ENCODE measurements around the gene BRWD1.
A peak's percentile ranks its signal among the peaks of the same experiment; 100 is the strongest.

BRWD1 gene

DNA sequence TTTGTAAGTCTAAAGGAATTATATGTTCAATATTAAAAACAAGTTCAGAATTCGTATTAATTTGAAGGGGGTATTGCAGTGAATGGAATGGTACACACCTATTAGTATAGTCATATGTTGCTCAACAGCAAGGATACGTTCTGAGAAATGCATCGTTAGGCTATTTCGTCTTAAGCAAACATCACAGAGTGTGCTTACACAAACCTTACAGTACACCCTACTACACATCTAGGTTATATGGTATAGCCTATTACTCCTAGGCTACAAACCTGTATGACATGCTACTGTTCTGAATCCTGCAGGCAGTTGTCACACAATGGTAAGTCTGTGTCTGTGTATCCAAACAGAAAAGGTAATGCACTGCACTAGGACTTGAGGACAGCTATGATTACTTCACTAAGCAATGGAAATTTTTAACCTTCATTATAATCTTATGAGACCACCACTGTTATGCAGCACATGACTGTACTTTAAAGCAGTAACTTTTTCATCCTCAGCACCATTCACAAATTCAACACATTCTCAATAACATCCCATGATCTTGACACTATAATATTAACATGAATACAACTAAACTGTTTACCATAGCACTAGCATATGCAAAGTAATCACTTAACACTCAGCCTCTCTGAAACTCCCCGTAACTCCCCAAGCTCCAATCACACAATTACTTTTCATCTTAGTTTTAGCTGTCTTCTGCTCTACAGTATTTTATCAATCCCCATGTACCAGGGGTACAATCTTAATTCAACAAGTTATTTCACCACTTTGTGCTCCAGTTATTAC is 115.8 kb downstream of the BRWD1 start:
- no peak for DNase-seq (ENCODE audit: low read depth in 2 of 2)

DNA sequence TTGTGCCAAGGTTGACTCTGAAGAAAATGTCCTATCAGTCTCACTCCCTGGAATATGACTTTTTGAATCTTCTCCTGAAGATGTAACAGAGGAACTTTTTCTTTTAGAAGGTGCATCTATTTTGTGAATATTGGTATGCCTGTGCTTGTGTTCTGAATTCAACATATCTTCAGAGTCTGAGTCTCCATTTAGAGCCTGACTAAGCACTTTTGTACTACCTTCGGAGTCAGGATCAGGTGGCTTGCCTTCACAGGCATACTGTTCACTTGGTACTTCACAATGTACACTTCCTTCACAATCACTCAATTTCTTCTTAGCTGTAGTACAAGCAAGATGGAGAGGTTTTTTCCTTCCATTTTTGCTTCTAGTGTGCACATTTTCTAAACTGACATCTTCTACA is 116.6 kb downstream of the BRWD1 start:
- no peak for DNase-seq (ENCODE audit: low read depth in 2 of 2)

DNA sequence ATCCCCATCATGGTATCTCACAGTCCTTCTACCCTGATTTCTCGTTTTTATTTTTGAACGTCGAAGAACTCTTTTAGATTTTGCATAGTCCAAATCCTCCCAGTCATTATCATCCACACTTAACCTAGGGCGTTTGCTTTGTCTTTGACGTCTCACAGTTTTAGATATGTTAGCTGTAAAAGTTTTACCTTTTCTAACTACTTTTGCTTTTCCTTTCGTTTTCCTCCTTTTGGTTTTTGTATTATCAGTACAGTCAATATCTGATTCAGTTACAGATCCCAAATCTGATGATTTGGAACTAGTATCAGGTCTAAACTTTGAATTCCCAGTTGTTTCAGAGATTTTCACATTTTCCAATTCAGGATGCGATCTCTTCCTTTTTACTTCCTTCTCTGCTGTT is 117.1 kb downstream of the BRWD1 start:
- DNase-seq (ENCODE audit: low read depth in 2 of 2) = no peak

DNA sequence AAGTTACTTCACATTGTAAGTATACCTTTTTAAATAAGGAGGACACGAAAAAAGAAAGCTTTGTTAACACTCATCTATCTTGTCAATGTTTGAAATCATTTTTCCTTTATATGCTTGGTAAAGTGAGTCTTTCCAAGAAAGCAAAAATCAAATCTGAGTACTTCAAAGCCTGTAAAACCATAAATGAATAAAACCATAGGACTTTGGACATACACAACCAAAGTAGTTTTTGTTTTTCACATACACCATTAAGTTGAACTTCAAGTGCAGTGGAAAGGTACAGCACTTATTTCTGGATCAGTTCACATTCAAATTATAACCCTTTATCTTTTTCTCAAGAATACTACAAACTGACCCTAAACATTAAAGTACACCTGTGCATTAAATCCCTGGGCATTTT is 120.1 kb downstream of the BRWD1 start:
- DNase-seq (ENCODE audit: low read depth in 2 of 2) = no peak

DNA sequence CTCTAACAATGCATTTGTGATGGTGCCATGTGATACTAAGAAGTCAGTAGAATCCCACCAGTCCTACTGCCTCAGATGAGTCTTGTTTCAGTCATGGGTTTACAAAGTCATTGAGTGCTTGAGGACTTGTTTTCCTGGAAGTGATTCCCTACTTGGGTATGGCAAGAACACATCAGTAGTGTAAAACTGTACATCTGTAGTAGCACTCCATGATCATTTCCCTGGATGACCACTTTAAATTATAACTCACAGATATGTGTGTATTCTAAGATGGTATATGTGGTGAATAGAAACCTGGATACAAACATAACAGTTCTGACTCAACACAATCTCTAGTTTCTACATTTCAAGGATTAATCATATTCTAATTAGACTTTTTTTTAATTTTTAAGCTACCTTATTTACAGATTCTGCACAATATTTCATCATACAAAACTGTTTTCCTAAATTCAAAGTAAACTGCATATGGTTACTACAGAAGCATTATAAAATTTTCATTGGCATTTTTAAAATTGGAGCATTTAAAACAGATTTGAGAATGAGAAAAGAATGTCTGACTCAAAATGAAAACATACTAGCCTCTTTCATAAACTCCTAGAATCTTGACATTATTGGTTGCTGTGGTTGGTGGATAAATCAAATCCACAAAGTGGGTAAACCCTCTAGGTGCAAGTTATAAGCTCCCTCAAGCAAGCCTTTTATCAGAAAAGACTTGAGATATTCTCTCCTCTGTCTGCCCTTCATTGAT is 123.4 kb downstream of the BRWD1 start:
- DNase-seq (ENCODE audit: low read depth in 2 of 2) = no peak

DNA sequence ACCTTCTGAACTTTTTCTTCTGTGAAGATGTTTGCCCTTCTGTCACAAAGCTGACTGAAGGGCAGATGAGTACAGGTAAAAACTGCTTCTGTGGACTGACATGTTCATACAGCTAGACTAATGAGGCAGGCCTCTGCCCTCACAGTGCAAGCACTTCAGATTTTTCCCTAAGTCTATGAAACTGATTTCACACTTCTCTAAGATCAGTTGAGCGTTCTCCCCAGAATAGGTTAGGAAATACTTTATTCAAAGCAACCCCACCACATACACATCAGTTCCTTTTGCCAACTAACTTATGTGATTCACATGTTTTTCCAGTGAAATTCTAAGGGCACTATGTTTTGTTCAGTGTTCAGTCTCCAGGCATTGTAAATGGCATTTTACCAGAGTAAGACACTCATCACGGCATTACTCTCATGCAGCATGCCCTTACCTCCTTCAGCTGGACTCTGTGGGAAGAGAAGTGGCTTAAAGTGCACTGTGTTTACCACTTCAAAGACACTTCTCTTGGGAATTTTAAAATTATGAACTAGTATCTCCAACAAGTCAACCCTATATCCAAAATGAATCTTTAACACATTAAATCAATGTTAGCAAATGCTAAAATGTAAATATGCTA is 124.8 kb downstream of the BRWD1 start:
- DNase-seq (ENCODE audit: low read depth in 2 of 2) = no peak

DNA sequence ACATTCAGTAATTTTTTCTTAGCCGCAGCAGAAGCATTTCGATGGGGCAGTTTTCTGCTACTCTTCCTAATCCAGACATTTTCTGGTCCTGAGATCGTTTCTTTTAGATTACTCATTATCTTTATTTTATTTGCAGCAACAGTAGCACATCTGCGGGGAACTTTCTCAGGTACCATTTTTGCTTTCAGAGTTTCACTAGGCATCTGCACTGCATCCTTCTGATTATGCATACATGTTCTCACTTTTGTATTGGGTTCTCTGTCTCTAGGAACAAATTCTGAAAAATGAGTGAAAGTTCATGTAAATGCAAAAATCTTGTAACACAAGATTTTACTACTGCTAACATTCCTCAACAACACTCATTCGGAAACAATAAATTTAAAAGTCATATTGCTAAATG is 126.3 kb downstream of the BRWD1 start:
- DNase-seq (ENCODE audit: low read depth in 2 of 2) = no peak

DNA sequence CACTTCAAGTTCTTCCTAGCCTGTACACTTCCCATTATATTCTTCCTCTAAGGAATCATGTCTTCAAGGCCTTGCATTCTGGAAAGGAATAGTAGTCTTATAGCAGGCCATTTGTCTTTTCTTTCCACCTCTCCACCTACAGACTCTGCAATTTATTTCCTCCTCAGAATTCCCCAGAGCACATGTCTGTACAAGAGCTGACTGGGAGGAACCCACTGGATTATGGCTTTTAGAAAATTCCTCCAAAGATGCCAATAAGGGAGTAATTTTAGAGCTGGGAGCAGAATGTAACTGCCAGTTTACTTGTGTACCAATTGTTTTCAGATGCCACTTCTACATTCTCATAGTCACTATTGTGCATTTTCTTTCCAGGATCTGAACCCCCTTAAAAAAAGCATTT is 126.8 kb downstream of the BRWD1 start:
- no peak for DNase-seq (ENCODE audit: low read depth in 2 of 2)

DNA sequence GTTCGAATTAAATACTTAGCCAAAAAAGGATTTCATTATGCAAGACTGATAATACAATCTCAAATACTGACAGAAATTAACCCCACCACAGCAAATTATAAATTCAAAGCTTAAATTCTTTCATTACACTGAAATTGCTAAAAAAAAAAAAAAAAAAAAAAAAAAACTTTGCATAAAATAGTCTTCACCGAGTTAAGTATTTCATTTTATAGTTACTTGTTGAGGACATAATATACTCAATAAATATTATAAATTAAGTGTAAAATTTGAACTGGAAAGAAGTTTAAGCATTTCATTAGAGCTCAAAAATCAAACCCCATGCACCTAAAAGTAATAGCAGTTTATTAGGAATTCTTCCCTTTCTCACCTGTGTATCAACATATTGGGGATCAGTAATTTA is 128.3 kb downstream of the BRWD1 start:
- no peak for DNase-seq (ENCODE audit: low read depth in 2 of 2)

DNA sequence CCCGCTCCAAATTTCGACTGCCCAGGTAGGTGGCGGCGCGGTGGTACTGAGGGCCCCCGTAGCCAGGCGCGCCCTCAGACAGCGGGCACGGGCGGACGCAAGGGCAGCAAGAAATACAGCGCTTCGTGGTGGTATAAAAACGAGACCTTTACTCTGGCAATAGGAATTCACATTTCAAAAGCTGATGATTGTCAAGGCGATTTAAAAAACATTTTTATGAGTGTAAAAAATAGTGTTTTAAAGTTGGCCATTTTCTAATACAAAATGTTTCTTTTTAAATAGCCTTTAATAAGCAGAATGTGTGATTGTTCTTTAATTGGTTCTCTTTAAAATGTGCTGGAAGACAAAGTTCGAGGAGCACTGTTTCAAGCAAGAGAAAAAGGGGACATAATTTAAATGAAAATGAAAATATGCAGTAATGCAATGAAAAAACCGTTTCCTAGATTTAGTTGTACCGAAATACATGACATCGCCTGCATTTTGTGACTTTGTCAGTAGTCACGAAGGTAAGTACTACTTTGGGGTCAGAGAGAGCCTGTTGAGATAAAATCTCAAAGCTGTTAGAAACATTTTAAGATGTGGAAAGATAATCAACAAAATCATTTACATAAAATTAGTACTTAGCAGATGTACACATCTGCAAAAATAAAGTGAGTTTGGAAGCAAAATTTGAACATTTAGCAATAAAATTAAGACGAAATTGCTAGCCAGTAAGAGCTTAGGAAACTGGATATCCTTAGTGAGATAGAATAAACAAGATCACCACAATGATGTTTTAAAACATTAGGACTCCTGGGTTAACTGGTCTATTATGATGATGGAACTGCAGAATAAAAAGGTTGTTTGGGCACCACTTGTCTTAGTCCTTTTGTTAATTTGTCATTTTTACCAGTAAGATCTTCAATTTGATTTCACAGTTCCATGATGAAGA is 129.1 kb downstream of the BRWD1 start:
- no peak for DNase-seq (ENCODE audit: low read depth in 2 of 2)

DNA sequence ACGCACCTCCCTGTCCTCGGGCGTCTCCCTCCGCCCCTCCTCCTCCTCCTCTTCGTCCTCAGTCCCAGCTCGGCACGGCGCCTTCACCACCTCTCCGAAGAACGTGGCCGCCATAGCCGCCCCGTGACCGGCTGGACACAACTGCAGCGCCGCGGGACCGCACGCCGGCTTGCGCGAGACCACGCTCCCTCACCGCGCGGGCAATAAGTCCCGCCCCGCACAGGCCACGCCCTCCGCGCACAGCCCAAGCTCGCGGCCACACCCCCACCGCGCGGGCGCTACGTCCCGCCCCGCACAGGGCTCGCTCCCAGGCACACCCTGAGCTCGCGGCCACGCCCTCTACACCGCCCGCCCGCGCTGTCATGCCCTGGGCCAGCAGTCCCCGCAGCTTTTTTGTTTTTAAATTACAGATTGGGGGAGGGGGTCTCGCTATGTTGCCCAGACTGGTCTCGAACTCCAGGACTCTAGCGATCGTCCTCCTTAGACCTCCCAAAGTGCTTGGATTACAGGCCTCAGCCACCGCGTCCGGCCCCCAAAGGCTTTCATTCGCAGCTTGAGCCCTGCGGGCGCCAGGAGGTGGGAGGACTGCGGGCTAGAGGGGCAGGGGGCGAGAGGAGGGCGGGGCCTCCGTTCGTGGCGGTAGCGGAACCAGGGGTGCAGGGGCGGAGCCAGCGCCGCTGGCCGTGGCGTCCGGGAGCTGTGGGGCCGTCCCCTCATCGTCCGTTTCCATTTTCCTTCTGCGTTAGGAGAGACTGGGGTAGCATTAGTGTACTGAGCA is 130.0 kb downstream of the BRWD1 start, which contains the start of gene PSMG1:
Gene PSMG1 (minus strand): TSS at position 180 of the 778 bp plus-strand sequence. CDS start 66 bp downstream, at position 114.
- DNase-seq (ENCODE audit: low read depth in 2 of 2) = peak; percentile 94 to 95

DNA sequence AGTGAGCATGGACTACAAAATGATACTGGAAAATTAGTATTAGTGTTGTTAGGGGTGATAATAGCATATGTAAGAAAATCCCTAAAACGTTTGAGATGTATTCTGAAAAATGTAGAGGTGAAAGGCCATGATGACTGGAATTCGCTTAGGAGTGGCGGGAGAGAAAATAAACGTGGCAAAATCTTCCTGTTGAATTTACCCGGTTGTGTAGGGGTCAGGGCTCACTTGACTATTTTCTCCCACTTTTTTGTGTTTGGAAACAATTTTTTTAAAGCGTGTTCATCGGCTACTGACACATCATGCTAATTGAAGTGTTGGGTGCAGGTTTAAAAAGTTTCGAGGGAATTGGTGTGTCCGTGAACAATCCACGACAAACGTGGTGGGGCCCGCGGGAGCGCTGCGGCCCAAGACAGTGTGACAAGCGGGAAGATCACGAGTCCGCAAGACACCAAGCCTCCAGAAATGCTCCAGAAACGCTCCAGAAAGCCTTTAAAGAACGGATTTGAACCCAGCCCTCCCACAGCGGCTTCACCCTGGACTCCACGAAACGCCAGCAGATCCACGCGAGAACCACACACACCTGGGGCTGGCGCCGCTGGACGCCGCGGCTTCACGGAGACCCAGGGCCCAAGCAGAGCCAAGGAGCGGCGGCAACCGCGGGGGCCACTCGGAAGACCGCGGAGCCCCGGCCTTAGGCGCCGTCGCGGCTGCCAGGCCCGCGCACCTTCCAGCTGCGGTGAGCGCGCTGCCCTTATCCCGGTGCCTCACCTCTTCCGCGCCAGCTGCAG is 130.8 kb downstream of the BRWD1 start:
- no peak for DNase-seq (ENCODE audit: low read depth in 2 of 2)

DNA sequence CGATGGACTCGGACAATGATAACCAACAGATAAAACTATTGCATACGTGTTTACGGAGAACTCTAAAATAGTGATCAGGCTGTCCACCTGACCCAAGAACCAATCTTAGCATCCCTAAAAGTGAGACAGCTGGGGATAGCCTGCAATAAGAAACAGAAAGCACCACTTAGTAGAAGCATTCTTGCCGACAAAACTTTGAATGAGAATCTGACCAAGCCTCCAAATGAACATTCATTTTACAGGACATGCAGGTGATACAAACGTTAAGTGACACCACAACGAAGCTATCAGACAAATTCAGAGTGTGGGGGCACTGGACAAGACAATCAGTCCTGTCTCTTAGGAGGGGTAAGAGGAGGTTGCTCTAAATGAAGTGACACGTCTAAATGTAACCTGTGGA is 131.4 kb downstream of the BRWD1 start:
- no peak for DNase-seq (ENCODE audit: low read depth in 2 of 2)

DNA sequence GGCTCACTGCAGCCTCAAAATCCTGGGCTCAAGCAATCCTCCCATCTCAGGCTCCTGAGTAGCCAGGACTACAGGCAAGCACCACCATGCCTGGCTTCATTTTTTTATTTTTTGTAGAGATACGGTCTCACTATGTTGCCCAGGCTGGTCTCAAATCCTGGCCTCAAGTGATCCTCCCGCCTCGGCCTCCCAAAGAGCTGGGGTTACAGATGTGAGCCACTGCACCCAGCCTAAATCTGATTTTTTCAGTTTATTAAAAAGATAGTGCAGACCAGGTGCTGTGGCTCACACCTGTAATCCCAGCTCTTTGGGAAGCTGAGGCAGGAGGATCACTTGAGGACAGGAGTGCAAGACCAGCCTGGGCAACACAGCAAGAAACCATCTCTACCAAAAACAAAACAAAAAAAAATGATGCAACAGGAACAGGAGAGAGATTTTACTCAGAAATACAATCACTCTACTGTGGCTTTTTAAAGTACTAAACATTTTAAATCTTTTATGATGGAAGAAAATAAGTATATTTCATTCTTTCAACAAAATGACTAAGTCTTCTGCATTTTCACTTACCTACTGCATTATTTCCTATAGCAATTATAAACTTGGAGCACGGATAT is 132.1 kb downstream of the BRWD1 start:
- no peak for DNase-seq (ENCODE audit: low read depth in 2 of 2)

DNA sequence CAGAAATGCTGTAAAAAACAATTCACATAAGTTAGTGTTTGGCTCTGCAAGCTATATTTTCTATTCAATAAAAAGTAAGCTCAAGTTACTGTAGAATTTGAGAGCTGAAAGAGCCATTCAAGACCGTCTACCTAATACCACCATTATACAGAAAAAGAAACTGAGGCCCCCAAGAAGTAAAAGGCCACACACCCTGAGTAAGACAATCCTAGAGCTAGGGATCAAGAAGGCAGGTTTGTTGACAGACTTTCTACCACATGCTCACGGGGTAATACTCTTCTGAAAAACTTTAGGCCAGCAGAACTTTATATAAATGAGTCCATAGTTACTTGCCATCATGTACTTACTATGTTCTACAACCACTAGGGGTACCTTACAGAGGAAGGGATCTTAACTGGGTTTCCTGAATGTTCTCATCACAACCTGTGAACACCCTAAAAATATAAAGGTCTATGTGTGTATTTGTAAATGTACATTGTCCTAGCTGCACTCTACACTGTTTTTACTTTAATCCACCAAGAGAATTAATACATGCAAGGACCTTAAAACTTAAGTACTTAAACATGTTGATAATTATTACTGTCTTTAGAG is 132.9 kb downstream of the BRWD1 start:
- DNase-seq (ENCODE audit: low read depth in 2 of 2) = no peak

DNA sequence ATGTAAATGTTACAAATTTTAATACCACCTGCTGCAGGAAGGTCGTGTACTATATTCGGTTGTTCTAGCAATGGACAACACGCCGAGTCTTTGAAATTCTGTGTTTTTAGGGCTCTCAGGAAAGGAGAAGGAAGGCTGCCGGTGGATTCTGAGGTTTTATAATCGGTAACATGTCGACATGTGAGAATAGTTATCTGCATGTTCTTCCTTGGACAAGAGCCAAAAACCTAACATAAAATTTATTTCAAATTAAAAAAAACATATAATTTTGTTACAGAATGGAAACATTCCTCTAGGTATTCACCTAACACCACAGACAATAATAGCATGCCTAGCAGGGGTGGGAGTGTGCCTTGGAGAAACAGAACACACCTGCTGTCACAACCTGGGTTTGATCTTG is 135.0 kb downstream of the BRWD1 start:
- DNase-seq (ENCODE audit: low read depth in 2 of 2) = no peak

DNA sequence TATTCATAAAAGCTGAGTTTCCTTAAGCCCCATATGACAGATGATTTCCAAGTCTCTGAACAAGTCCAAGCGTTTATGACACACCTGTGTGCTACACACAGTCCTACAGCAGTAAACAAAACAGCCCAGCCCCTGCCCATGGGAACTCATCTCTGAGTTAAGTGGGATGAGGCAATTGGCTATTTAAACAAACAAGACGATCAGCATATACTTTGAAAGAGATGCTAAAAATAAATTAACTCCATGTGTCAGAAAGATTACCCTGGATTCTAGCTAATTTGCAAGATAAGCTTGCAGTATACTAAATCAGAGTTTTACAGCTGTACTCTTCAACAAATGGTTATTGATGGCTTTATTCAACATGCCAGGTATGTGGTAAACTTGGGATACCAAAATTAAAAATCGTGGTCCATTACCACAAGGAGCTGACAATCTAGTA is 137.1 kb downstream of the BRWD1 start:
- no peak for DNase-seq (ENCODE audit: low read depth in 2 of 2)

DNA sequence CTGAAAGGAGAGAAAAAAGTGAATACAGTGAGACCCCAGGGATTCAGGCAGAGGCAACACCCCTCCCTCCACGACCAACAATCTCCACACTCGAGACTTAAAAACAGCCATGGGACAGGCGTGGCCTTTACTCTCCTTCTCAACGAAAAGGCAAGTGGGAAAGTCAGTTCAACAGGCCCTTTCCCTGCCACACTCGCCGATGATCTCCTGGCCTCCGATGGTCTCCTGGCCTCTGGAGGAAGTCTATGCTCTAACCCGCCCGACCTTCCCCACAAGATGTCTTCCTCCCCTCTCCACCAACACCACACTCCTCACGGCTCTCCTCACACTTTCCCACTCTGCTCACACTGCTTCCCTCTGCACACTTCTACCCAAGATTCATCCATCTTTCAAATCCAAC is 137.8 kb downstream of the BRWD1 start:
- DNase-seq (ENCODE audit: low read depth in 2 of 2) = no peak

DNA sequence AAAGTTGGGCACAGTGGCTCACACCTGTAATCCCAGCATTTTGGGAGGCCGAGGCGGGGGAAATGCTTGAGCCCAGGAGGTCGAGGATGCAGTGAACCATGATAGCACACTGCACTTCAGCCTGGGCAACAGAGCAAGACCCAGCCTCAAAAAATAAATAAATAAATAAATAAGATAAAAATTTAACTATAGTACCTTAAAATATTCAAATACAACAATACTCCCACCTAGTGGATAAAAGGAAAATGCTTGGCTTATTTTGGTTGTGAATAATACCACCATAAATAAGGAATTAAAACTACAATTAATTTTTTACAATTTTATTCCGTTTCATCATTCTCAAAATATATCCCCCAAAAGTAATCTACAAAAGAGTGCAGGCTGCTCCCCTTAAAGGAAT is 138.3 kb downstream of the BRWD1 start:
- no peak for DNase-seq (ENCODE audit: low read depth in 2 of 2)

Measured in stimulated activated CD8-positive, alpha-beta memory T cell treated with anti-CD3 and anti-CD28 coated beads, Interleukin-2, amount 100 ng/mL, for 48 hours (primary cell).